ENCODE results near the gene ITK.

DNA sequence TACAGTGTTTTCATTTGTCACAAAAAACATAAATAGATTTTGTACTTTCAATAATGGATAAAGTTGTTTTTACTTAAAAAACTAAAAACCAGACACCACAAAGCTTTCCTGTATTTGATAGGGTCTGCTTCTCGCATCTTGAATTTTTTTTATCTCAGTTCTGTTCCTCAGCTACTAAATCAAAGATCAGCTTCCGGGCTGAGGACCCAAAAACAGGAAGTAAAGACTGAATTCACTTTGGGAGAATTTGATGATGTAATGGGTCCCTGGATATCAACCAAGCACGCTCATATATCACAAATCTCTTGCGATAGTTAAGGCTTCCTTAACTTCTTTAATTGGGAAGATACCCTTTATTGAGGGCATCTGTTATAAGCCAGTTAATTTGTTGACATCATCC, 24.1 kb downstream of the ITK start:
- TF ChIP-seq EZH2 (IDR thresholded peaks at IDR 0.05; ENCODE audit: borderline replicate concordance, low read length), result no peak
- TF ChIP-seq, protein P1, sequence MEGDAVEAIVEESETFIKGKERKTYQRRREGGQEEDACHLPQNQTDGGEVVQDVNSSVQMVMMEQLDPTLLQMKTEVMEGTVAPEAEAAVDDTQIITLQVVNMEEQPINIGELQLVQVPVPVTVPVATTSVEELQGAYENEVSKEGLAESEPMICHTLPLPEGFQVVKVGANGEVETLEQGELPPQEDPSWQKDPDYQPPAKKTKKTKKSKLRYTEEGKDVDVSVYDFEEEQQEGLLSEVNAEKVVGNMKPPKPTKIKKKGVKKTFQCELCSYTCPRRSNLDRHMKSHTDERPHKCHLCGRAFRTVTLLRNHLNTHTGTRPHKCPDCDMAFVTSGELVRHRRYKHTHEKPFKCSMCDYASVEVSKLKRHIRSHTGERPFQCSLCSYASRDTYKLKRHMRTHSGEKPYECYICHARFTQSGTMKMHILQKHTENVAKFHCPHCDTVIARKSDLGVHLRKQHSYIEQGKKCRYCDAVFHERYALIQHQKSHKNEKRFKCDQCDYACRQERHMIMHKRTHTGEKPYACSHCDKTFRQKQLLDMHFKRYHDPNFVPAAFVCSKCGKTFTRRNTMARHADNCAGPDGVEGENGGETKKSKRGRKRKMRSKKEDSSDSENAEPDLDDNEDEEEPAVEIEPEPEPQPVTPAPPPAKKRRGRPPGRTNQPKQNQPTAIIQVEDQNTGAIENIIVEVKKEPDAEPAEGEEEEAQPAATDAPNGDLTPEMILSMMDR (conservative IDR thresholded peaks at IDR 0.05 in 1 of 2, IDR thresholded peaks at IDR 0.05 in 1 of 2; ENCODE audit: extremely low read depth in 1 of 2, insufficient read depth in 1 of 2, low read depth in 1 of 2, low read length in 2 of 2), result no peak
